HG02938 (cell line): ENCODE results near the gene RSPH10B2.
"Not testable (repeated sequence)": the region's sequence is repeated elsewhere in the genome, so short reads cannot be mapped to it uniquely, and the experiment has no call there.

Experiments
- ATAC-seq: cut with Tn5 transposase; IDR thresholded peaks from one replicate; pipeline ENCODE4 v1.9.1; 2021; ENCODE audit warnings: mild to moderate bottlenecking, moderate library complexity; ENCODE audit not compliant: unreplicated experiment

The RSPH10B2 gene

DNA sequence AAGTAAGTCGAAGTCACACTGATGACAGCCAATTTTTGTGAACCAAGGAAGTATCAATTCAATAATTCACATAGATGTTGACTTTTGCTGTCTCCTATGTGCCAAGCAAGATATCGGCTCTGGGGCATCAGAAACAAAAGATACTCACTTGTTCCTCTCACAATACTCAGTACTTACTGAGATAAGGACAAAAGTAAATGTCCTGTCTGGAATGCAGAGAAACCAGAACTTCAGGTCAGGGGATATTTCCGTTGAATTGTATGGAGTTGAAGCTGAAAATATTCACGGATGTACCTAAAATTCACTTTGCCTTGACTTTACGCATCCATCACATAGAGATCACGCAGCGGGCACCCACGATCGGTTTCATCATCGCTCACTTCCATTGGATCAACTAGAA is 83.2 kb downstream of the RSPH10B2 start:
- not testable (repeated sequence) for ATAC-seq

- ATAC-seq, result not testable (repeated sequence)
Measured at GRCh38 chr7:6842278-6842921, 88.5 kb downstream of the RSPH10B2 start.

- not testable (repeated sequence) for ATAC-seq
Measured at GRCh38 chr7:6843092-6843491, 89.2 kb downstream of the RSPH10B2 start.

- ATAC-seq, result not testable (repeated sequence)
Measured at GRCh38 chr7:6843654-6844053, 89.8 kb downstream of the RSPH10B2 start.

- ATAC-seq, result not testable (repeated sequence)
Measured at GRCh38 chr7:6845971-6846449, 92.1 kb downstream of the RSPH10B2 start.

- not testable (repeated sequence) for ATAC-seq
Measured at GRCh38 chr7:6847751-6848150, 93.8 kb downstream of the RSPH10B2 start.
